ENCODE results near the gene CEMP1. TPM values are rescaled to one million over a fixed set of nuclear protein-coding genes. Genes with fewer than 3 reads are reported as not detected.

The CEMP1 gene
- total RNA-seq, 1 donor from 2014 or later, result not detected

DNA sequence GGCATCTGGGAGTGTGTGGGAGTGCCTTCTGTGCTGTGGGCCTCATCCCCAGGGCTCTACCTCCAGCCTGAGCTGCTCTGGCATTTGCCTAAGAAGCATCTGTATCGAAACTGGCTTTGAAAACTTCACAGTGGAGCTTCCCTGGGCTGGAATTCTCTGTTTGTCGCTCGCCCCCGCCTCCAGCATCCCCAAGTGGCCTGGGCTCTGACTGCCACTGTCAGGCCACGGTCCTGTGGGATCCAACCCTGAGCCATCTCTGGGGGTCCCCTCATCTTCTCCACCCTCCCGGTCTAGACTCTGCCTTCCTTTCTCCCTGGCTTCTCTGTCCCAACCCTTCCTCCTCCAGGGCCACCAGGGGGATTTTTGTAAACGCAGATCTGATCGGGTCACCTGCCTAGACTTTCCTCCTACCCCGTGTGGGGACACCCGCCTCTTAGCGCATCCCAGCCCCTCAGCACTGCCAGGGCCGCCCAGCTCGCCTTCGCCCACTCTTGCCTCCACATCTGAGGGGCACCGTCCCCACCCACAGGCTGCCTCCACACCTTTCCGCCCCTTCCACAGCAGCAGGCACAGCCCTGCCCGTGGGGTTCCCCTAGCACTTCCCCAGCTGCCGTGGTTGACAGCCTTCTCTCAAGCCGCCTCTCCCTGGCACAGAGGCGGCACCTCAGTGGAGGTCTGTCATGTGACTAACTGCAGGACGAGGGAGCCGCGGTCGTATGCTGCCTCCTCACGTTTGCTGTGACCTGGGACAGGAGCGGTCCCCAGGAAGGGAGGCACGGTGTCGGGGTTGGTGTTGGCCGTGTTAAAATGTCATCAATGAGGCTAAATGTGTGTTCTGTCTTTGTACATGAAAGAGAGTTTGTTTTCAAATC, 44.3 kb downstream of the CEMP1 start:
- intact Hi-C loops (cut with DNase I), result no loop called here
- Histone ChIP-seq H3K4me3 (no peak overlapping the region), H3K4me1 (peaks cover 26% of the 10 kb centered on the region), H3K27ac (no peak overlapping the region), H3K9me3 (no peaks in the 10 kb centered on the region), H3K36me3 (no peaks in the 10 kb centered on the region), H3K27me3 (no peaks in the 10 kb centered on the region)
- no peak for DNase-seq (ENCODE audit: extremely low spot score in 2 of 2)
- no peak for TF ChIP-seq POLR2A (IDR thresholded peaks at IDR 0.05)
- TF ChIP-seq, protein P1, sequence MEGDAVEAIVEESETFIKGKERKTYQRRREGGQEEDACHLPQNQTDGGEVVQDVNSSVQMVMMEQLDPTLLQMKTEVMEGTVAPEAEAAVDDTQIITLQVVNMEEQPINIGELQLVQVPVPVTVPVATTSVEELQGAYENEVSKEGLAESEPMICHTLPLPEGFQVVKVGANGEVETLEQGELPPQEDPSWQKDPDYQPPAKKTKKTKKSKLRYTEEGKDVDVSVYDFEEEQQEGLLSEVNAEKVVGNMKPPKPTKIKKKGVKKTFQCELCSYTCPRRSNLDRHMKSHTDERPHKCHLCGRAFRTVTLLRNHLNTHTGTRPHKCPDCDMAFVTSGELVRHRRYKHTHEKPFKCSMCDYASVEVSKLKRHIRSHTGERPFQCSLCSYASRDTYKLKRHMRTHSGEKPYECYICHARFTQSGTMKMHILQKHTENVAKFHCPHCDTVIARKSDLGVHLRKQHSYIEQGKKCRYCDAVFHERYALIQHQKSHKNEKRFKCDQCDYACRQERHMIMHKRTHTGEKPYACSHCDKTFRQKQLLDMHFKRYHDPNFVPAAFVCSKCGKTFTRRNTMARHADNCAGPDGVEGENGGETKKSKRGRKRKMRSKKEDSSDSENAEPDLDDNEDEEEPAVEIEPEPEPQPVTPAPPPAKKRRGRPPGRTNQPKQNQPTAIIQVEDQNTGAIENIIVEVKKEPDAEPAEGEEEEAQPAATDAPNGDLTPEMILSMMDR (IDR thresholded peaks at IDR 0.05), result peak in 1 of 3 experiments; percentile 5

DNA sequence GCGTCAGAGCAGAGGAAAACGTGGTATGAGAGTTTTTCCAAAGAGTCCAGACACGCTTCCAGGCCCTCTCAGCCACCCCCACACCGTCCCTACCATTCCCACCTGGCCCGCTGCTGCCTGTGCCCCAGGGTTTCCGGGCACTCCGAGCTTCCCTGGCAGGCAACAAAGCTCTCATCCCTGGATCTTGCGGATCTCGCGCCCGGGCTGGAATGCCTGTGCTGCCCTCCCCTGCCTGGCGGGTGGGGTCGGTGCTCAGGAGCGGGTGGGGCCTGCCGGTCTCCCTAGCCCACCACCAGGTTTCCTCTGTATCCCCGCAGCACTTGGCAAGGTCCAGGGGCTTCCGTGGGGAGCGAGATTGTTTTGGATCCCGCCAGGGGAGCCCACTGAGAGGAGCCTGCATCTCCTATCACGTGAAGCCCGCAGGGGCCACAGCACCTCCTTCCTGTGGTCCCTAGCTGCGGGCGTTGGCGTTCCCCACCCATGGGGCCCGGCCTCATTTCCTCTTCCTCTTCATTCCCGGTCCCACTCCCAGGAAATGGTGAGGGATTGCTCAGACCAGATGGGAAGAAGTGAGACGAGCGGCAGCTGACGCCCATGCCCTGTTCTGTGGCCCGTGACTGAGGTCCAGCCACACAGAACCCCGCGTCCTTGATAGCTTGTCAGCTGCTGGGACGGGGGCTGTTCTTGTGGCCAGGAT, 45.2 kb downstream of the CEMP1 start:
- DNase-seq (ENCODE audit: extremely low spot score in 2 of 2), result no peak
- Histone ChIP-seq H3K36me3 (no peaks in the 10 kb centered on the region), H3K9me3 (no peaks in the 10 kb centered on the region), H3K27me3 (no peaks in the 10 kb centered on the region), H3K4me1 (peaks cover 30% of the 10 kb centered on the region), H3K4me3 (no peak overlapping the region), H3K27ac (no peak overlapping the region)
- intact Hi-C loops (cut with DNase I), result no loop called here
- no peak for TF ChIP-seq POLR2AphosphoS5 (IDR thresholded peaks at IDR 0.05; ENCODE audit: insufficient read depth in 1 of 2, low read depth in 1 of 2)
- no peak for TF ChIP-seq POLR2A (IDR thresholded peaks at IDR 0.05)
- TF ChIP-seq, protein P1 (IDR thresholded peaks at IDR 0.05), result no peak

DNA sequence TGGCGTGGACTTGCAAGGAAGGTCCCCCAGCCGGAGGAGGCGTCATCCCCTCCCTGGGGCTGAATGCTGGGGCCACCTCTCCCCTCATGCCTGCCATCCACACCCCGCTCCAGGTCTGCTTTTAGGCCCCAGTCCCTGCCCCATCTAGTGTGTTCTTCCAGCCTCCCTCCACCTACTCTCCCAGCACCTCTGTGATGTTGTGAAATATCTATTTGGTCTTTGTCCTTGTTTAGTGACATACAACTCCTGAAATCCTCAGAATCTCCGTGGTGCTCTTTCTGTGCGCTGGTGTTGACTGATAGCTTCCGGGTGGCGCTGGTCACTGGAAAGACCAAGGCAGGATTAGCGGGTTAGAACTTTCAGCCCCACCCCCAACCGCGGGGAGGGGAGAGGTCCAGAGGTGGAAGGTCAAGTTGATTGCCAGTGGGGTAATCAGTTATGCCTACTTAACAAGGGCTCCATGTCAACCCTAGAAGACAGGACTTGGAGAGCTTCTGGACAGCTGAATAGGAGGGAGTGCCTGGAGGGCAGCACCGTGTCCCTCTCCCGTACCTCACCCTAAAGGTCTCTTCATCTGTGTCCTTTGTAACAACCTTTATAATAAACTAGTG, 46.2 kb downstream of the CEMP1 start:
- peaks cover 31% of the 10 kb centered on the region for H3K4me1 ChIP-seq
- H3K27ac ChIP-seq, result no peak overlapping the region
- no peak for DNase-seq (ENCODE audit: extremely low spot score in 2 of 2)
- no peaks in the 10 kb centered on the region for H3K27me3 ChIP-seq
- TF ChIP-seq POLR2A (IDR thresholded peaks at IDR 0.05), result no peak
- TF ChIP-seq POLR2AphosphoS5 (IDR thresholded peaks at IDR 0.05; ENCODE audit: insufficient read depth in 1 of 2, low read depth in 1 of 2), result no peak
- TF ChIP-seq, protein P1 (IDR thresholded peaks at IDR 0.05), result no peak
- H3K36me3 ChIP-seq, result no peaks in the 10 kb centered on the region
- H3K9me3 ChIP-seq, result no peaks in the 10 kb centered on the region
- intact Hi-C loops (cut with DNase I), result no loop called here
- H3K4me3 ChIP-seq, result no peak overlapping the region

GRCh38 chr16:2483939-2484897, 47.0 kb downstream of the CEMP1 start:
- Histone ChIP-seq H3K4me1 (peaks cover 31% of the 10 kb centered on the region), H3K27ac (no peak overlapping the region), H3K4me3 (no peak overlapping the region), H3K27me3 (no peaks in the 10 kb centered on the region), H3K36me3 (no peaks in the 10 kb centered on the region), H3K9me3 (no peaks in the 10 kb centered on the region)
- DNase-seq (ENCODE audit: extremely low spot score in 2 of 2), result no peak
- TF ChIP-seq, protein P1 (IDR thresholded peaks at IDR 0.05), result no peak
- TF ChIP-seq POLR2A (IDR thresholded peaks at IDR 0.05) (no peak), POLR2AphosphoS5 (IDR thresholded peaks at IDR 0.05; ENCODE audit: insufficient read depth in 1 of 2, low read depth in 1 of 2) (no peak)
- intact Hi-C loops (cut with DNase I), result no loop called here

Measured in vagina (tissue), 2 donors.